GM19452 (cell line): ENCODE results near the gene SLC44A1.

Experiments used
- ATAC-seq: cut with Tn5 transposase; IDR thresholded peaks from one replicate; pipeline ENCODE4 v1.9.1; 2021; ENCODE audit not compliant: unreplicated experiment

Gene SLC44A1

DNA sequence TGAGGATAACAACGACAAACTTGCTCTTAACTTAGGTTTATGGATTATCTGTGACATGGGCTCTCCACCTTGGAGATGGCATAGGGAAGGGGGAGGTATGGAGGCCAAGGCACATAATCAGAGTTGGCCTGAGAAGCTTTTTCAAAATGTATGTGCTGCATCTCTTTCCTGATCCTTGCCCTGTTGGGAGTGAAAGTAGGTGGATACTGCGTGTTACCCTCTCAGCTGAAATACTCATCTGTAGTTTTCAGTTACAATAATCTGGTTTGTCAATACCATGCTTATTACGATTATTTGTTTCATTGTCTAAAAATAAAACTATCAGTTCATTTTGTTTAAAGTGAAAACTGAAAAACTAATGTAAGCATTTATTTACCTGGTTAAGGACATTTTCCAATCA is 86.7 kb downstream of the SLC44A1 start:
- ATAC-seq = peak; percentile 48

GRCh38 chr9:105331755-105332154 is 87.3 kb downstream of the SLC44A1 start:
- ATAC-seq = no peak

GRCh38 chr9:105332471-105332870 is 88.0 kb downstream of the SLC44A1 start:
- no peak for ATAC-seq

DNA sequence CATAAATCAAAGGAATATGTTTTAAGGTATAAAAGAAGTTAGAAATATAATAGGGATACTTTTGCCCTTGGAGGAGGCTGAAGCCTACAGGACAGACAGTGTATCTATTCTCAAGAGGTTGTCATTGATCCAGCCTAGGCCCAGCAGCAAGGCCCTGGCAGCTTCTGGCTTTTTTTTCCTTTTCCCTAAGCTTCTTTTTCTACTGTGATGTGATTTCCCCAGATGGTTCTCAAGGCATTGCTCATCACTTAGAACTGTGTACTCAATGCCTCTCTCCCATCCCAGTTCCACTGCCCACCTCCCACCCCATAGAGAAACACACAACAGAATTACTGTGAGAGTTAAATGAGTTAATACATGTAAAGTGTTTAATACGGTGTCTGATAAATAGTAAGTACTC is 88.6 kb downstream of the SLC44A1 start:
- no peak for ATAC-seq

DNA sequence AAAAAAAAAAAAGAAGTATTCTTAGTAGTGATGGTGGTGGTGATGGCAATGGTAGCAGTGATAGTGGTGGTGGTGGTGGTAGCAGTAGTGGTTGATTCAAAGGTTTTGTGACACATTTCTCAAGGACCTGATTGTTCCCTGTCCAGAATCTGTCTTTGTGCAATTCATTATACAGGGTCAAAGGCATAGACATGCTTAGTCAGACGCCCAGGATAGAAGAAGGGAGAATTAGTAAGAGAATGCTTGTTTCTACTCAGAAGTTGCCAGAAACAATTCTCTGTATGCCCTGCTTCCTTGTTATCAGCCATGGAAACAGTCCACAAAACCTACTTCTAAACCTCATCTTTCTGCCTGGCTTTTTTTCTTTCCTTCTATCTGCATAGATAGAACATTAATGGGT is 89.4 kb downstream of the SLC44A1 start:
- ATAC-seq = no peak

- no peak for ATAC-seq
Observed at GRCh38 chr9:105338308-105338707, 93.9 kb downstream of the SLC44A1 start.

DNA sequence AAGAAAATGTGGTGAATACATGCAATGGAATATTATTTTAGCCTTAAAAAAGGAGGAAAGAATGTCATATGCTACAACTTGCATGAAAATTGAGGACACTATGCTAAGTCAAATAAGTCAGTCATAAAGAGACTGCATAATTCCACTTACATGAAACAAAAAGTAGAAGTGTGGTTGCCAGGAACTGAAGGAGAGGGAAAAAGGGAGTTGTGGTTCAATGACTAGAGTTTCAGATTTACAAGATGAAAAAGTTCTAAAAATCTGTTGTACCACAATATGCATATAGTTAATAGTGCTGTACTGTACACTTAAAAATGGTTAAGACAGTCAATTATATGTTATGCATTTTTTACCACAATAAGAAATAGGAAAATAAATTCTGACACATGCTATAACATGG is 95.4 kb downstream of the SLC44A1 start:
- ATAC-seq = no peak

- peak; percentile 61 for ATAC-seq
Observed at GRCh38 chr9:105341434-105342146, 97.1 kb downstream of the SLC44A1 start.

DNA sequence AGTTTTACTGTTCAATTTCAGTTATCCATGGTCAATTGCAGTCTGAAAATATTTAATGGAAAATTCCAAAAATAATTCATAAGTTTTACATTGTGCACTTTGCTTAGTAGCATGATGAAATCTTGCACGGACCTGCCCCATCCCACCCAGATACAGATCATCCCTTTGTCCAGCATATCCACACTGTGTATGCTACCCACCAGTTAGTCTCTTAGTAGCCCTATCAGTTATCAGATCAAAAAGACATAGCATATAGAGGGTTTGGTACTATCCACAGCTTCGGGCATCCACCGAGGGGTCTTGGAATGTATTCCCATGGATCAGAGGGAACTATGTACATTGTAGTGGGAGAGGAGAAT is 97.7 kb downstream of the SLC44A1 start:
- ATAC-seq = no peak

GRCh38 chr9:105344283-105344682 is 99.8 kb downstream of the SLC44A1 start:
- ATAC-seq = no peak

DNA sequence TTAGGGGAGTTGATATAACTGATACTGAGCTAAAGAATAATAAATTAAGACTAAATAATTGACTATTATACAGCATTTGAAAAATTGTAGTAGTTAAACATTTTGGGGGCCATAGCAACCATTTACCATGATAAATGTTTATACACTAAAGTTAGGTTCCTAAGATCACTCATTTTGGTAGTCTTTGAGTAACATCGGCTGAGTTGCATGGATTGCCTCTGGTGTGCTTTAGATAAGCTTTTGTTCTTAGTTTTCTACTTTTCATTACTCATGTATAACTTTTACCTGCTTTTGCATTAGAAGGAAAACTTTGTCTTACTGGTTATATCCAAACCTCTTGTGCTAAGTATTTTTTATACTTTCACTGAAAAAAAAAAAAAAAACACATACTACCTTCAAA is 101.2 kb downstream of the SLC44A1 start:
- no peak for ATAC-seq

DNA sequence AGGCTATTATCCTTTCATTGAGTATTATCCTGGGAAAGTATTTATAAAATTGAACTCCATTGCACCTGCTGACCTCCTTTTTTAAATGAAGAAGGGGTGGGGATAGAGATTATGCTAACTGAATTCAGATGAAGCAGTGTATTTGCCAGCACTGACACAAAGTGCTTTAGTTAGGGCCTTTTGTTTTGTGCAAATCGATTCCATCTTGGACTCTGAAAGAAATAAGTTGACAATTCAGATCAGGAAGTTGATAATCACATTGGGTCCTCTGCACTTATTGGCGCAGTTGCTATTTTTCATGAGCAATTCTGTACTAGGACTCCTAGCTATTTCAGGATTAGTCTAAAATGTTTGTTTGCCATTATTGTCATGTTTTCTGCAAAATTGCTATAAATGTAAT is 101.8 kb downstream of the SLC44A1 start:
- ATAC-seq = no peak

DNA sequence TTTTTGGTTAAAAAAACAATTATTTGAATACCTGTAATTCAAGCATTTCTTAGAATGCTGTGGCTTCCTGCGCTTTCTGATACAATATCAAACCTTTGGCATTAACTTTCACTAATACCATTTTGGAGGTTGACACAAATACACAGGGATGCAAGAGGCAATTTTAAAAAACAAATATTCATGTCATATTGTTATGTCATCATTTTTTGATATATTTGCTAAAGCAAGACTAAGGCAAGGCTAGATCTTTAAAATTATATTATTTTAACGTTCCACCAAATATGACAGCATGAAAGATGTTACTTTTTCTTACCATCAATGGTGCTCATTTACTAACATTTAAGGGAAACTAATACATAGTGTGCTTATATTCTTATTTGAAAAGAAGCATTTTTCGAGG is 110.0 kb downstream of the SLC44A1 start:
- no peak for ATAC-seq

DNA sequence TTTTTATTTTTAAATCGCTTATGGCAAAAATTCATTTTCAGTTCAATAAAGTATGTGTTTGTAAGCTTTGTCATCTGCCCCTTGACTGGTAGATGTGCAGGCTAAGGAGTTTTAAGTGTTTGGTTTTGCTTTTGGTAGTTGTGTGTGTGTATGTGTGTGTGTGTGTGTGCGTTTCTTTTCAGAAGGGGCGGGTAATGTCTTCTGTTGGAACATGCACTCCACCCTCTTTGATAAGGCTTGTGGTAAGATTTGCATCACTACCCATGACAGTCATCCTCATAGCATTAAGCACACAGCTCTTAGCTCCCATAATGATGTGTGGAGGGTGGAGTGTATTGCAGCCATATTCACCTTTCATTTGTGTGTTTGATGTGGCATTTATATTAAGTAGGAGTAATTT is 111.3 kb downstream of the SLC44A1 start:
- ATAC-seq = peak; percentile 51

DNA sequence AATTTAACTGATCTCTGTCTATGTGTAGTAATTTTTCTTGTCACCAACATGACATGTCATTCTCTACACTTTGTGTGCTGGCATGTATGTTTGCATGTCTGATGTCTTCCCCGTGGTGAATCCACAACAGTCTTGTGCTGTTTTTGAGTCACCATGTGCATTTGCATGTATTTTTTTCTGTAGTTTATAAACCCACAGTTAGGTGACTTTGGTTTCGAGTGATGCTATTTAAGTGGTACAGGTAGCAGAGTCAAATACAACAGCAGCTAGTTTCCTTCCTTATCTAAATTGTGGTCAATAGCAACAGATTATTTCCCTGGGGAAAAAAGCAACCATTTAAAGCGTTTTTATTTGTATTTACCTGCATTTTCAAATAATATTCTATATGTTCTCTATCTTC is 113.5 kb downstream of the SLC44A1 start:
- ATAC-seq = peak; percentile 88

DNA sequence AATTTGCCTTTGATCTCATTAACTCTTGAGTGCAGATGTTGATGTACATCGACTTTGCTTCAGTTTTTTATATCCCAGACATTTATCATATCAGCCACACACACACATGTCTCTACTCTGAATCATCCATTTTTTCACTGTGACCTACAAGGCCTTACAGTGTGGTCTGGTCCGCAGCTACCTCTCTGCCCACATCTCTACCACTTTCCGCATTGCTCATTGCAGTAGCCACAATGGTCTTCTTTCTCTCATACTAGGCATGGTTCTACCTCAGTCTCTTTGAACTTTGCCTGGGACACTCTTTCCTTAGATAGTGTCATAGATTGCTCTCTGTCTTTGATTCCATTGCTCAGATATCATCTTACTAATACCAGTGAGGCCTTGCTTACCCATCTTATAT is 115.4 kb downstream of the SLC44A1 start:
- no peak for ATAC-seq

DNA sequence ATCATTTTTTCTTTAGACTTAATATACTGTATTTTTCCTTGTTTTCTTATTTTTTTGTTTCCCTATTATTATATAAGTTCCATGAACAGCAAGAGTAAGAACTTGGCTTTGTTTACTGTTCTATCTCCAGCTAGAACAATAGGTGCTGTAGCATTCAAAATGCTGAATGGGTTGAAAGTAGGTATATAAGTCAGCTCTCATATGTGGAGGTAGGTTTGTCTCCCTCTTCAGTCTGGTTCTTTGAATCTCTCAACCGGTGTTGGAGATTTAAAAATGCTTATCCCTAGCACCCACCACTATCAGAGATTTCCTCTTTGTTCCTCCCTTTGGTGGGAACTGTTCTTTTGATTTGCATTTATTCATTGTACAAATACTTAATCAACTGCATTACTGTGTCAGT is 115.9 kb downstream of the SLC44A1 start:
- ATAC-seq = no peak

GRCh38 chr9:105361873-105362272 is 117.4 kb downstream of the SLC44A1 start:
- ATAC-seq = no peak

- ATAC-seq = no peak
Observed at GRCh38 chr9:105362470-105362869, 118.0 kb downstream of the SLC44A1 start.

GRCh38 chr9:105363837-105364236 is 119.4 kb downstream of the SLC44A1 start:
- ATAC-seq = no peak

GRCh38 chr9:105369911-105370310 is 125.5 kb downstream of the SLC44A1 start:
- no peak for ATAC-seq

GRCh38 chr9:105373723-105374122 is 129.3 kb downstream of the SLC44A1 start:
- no peak for ATAC-seq

- ATAC-seq = no peak
Observed at GRCh38 chr9:105375323-105375722, 130.9 kb downstream of the SLC44A1 start.
